ENCODE results near the gene PLAC1.

GRCh38 chrX:134633832-134634231 is 24.4 kb downstream of the PLAC1 start:
- no peak for TF ChIP-seq CTCF (IDR thresholded peaks at IDR 0.05)
- TF ChIP-seq REST (IDR thresholded peaks at IDR 0.05; ENCODE audit: insufficient read depth in 1 of 2, low read depth in 2 of 2, low read length in 1 of 2), result no peak
- TF ChIP-seq POLR2AphosphoS5 (IDR thresholded peaks at IDR 0.05; ENCODE audit: low read depth, low read length), result no peak
- TF ChIP-seq SIN3A (IDR thresholded peaks at IDR 0.05; ENCODE audit: borderline replicate concordance, insufficient read depth, low read depth, low read length), result no peak
